Measurements from ENCODE around the gene CREBZF.

CREBZF gene, protein sequence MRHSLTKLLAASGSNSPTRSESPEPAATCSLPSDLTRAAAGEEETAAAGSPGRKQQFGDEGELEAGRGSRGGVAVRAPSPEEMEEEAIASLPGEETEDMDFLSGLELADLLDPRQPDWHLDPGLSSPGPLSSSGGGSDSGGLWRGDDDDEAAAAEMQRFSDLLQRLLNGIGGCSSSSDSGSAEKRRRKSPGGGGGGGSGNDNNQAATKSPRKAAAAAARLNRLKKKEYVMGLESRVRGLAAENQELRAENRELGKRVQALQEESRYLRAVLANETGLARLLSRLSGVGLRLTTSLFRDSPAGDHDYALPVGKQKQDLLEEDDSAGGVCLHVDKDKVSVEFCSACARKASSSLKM

GRCh38 chr11:85664615-85665481 is at the start of gene CREBZF:
CREBZF (minus strand) TSS chr11:85665129; CDS start chr11:85664875, 254 bp downstream.
- DNase-seq (ENCODE audit: low spot score): peak; percentile 97

- DNase-seq (ENCODE audit: low spot score): no peak
Observed at GRCh38 chr11:85712953-85713352, 48.0 kb upstream of the CREBZF start.

GRCh38 chr11:85710917-85711316 is 46.0 kb upstream of the CREBZF start:
- no peak for DNase-seq (ENCODE audit: low spot score)

- no peak for DNase-seq (ENCODE audit: low spot score)
Observed at GRCh38 chr11:85709941-85710702, 45.2 kb upstream of the CREBZF start.

DNA sequence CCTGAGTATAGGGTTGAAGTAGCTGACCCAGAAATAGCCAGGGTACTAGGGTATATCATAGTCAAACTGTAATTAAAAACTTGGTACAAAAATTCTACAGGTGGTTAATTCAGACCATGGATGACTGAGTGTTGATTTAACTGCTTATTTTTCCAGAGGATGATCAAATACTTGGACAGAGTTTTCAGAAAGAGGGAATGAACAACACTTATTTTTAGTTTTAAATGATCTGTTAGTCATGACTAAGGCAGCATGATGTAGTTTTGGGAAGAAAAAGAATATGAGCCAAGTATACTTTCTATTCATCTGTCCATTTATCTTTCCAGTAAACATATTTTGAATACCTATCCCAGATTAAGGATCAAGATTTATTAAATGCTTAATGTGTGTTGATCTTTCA is 40.9 kb upstream of the CREBZF start:
- no peak for DNase-seq (ENCODE audit: low spot score)

DNA sequence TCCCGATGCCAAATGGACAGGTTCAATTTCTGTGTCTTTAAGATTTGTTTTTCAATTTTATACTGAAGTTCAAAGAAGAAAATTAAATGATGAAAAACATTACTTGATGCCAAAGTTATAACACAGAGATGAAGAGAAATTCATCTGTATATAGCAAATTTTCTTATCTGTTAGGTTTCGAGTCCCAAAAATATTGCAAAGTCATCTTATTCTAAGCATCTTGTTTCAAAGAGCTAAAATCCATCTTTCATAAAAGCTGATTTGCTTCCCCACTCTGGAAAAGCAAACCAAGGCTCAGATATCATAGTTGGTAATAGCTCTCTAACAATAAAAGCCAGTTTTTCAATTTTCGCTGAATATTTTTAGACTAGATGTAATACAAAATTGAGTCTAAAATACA is 40.0 kb upstream of the CREBZF start:
- DNase-seq (ENCODE audit: low spot score): no peak

GRCh38 chr11:85699957-85700741 is 35.2 kb upstream of the CREBZF start:
- no peak for DNase-seq (ENCODE audit: low spot score)

DNA sequence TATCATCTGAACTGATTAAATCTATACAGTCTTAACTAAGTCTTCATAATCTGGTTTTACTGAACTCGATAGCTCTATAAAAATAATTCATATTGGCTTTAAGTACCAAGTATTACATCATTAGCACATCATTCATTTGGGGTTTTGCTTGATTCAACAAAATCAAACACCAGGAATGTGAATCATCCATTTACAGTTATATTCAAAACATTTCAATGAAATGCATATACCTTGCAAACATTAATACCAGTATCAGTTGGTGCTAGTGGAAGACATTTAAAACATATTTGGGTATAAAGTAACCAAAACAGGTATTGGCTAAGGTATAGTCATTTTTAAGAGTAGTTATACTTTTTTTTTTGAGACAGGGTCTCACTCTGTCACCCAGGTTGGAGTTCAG is 33.3 kb upstream of the CREBZF start:
- DNase-seq (ENCODE audit: low spot score): no peak

GRCh38 chr11:85697747-85698146 is 32.8 kb upstream of the CREBZF start:
- no peak for DNase-seq (ENCODE audit: low spot score)

DNA sequence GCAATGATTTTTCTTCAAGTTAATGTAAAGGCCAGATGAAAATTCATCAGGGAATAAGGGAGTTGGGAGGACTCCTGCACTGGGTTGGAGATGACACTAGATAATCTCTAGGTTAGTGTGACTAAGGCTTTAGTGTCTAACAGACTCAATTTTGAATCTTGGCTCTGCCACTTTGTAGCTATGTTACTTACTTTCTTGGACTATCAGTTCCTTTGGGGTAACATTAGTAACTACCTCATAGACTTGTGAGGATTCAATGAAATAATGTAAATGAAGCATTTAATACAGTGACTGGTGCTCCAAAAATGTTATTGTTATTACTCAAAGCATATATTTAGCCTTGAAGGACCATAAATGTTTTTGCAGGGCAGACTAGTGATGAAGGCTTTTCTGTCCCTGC is 30.6 kb upstream of the CREBZF start:
- DNase-seq (ENCODE audit: low spot score): no peak

GRCh38 chr11:85694385-85694980 is 29.6 kb upstream of the CREBZF start:
- peak; percentile 49 for DNase-seq (ENCODE audit: low spot score)

DNA sequence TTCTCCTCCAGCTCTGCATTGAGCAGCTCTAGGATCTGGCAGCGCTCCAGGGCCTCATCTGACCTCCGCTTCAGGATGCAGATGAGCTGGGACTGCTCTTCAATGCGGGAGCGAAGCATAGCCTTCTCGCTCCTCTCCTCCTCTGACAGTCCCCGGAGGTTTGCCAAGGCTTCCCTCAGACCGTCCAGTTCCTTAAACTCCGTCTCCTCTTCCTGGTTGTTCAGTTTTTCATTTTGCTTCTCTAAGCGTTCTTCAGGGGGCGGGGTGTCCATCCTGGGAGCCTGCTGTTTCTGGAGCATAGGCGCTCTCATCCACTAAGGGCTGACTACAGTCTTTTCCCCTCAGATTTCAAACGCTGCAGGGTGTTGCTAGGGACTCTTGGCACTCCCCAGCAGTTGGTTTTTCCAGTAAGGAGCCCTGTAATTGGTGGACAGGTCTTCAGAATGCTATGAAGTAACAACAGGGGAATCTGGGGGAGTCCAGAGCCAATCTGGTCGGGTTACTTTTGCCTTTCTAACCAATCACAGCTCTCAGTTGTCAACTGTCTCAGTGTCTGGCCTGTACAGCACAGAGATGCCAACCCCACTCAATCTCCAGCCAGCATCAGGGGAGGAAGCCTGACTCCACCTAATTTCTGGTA is 21.0 kb upstream of the CREBZF start, which contains the start of gene CCDC89:
Gene CCDC89 (minus strand): TSS at position 376 of the 640 bp plus-strand sequence. CDS start 65 bp downstream, at position 311.
- no peak for DNase-seq (ENCODE audit: low spot score)

DNA sequence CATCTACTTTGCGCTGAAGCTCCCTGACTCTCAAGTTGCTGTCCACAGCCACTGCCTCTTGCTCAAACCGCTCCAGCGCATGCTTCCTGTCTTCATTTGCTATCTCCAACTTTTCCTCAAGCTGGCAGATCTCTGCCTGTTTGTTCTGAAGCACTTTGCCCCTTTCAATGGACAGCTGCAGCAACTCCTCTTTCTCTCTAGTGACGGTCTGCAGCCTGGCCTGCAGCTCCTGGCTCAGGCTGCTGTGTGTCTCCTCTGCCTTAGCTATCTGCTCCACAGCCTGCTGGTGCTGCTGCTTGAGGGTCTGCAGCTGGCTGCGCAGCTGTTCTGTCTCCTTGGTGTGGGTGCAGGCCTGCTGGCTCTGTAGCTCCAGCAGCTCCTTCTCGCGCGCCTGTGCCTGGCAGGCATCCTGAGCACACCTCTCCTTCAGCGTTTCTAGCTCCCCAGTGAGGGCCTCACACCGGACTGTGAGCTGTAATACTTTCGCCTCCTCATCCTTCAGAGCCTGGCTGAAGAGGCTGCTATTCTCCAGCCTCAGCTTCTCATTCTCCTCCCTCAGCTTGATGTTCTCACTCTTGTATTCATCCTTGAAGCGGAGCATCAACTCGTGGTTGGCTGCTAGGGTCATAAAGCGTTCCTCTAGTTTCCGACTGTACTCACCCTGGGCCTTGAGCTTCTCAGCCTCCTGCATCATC is 20.3 kb upstream of the CREBZF start:
- DNase-seq (ENCODE audit: low spot score): no peak

DNA sequence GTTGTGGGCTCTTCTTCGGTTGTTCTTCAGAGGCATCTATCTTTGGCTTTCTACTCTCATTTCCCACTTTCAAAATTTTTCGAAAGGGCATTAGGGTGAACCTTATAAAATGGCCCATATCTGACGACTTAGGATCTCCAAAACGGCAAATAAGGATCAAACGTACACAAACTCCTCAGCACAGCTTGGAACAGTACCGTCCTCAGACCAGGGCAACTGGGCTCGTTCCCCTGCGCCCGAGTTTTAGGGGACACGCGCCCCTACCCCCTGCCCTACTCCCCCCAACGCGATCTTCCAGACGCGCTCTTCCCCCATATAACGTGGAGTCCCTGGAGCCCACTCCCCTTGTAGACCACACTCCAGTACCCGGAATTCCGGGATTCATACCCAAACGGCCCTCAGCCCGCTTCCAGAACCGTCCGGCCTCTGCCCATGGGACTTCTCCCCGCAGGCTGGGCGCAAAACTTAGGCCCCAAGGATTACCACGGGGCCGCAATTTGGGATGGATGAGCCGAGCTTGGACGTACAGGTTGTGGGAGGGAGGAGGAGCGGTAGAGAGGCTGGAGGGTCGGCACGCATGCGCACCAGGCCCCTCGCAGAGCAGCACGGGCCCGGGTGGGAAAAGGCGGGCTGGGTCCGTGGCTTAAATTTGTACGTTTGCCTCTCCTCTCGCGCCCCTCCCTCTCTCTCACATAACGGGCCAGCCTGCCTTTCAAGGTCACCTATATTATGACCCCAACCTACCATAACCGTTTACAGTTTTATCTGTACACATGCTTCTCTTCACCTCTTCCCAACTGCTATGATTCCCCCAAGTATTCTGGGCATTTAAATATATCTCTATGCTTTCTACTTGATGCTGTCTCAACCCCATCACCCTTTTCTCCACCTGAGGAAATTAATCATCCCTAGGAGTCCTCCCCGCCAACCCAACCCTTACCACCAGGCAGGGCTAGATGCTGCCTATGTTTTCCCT is 17.7 kb upstream of the CREBZF start:
- peak; percentile 66 for DNase-seq (ENCODE audit: low spot score)

DNA sequence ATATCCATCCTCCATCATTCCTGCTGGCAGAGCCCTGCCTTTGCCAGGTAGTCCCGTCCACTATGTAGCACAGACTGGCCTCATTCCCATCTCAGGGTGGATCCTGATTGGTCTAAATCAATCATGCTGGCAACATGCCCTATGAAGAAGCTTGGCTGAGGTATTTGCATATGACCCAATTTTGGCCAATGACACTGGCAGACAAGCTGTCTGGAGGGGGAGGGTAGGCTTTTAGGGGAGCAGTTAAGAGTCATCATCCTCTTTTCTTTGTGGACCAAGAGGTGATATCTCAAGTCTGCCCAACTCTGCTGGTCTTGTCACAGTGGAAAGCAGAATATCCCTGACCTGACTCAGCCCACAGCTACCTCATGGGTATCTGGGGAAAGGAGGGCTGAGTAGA is 16.0 kb upstream of the CREBZF start:
- no peak for DNase-seq (ENCODE audit: low spot score)

GRCh38 chr11:85679576-85679975 is 14.6 kb upstream of the CREBZF start:
- DNase-seq (ENCODE audit: low spot score): no peak

GRCh38 chr11:85673393-85673792 is 8.5 kb upstream of the CREBZF start:
- no peak for DNase-seq (ENCODE audit: low spot score)

DNA sequence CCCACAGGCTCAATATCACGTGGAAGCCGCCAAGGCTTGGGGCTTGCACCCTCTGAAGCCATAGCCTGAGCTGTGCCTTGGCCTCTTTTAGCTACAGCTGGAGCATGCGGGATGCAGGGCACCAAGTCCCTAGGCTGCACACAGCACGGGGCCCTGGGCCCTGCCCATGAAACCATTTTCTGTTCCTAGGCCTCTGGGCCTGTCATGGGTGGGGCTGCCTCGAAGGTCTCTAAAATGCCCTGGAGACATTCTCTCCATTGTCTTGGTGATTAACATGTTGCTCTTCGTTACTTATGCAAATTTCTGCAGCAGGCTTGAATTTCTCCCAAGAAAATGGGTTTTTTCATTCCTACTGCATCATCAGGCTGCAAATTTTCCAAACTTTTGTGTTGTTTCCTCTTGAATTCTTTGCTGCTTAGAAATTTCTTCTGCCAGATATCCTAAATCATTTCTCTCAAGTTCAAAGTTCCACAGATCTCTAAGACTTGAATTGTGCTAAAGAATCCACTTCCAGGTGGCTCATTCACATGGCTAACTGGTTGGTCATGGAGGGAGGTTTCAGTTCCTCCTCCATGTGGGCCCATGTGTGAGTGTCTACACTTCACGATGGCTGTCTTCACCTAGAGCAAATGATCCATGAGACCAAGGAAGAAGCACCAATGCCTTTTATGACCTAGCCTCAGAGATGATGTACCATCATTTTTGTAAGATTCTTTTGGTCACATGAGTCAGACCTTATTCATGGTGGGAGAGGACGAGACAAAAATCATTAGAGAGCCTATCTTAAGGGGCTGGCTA is 7.4 kb upstream of the CREBZF start:
- DNase-seq (ENCODE audit: low spot score): no peak

All from NAMALWA (cell line).